NCI-H128 (cell line): ENCODE data around the gene PIK3R3.

Experiments
- DNase-seq: peaks from one replicate; lab custom pipeline; 2025; ENCODE audit not compliant: unreplicated experiment; lab: John Stamatoyannopoulos, UW

PIK3R3 gene

DNA sequence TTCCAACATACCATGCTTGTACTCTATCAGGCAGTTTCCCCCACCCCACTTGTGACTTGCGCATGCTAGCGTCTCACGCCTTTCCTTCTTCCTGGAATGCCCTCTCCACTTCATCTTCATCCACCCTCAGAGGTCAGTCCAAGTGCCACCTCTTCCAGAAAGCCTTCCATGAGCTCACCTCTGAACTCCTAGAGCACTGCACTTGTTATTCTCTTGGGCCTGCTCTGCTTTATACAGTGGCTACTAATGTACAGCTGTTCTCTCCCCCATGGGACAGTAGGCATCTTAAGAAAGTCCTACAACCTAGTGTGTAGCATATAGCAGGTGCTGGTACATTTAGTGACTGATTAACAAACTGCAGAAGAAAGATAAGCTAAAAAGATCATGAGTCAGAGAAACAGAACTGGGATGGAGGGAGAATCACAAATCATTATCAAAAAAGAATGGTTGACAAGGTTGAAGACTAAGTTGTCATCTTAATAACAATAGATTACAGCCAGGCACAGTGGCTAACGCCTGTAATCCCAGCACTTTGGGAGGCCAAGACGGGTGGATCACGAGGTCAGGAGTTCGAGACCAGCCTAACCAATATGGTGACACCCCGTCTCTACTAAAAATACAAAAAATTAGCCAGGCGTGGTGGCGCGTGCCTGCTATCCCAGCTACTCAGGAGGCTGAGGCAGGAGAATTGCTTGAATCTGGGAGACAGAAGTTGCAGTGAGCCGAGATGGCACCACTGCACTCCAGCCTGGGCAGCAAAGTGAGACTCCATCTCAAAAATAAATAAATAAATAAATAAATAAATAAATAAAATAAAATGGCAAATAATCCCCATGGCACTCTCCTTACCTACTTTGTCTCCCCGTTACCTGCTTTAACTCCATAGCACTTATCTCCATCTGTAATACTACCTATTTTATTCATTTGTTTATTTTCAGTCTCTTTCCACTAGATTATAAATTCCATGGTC is 26.2 kb upstream of the PIK3R3 start:
- DNase-seq = no peak

DNA sequence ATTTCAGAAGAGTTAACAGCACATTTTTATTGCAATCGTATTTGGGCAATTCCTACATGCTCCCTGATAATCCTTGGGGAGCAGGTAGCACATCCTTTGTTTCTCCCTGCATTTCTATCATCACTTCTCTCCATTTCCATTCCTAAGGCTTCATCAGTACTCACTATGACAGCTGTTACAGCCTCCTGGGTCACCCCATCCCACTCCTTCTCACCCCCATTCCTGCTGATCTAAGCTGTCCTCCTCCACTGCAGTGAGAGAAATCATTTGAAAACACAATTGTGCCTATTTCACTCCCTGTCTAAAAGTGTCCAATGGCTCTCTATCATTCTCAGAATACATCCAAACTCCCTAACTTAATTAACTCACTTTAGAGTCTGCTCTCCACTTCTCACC is 25.5 kb upstream of the PIK3R3 start:
- DNase-seq = no peak

DNA sequence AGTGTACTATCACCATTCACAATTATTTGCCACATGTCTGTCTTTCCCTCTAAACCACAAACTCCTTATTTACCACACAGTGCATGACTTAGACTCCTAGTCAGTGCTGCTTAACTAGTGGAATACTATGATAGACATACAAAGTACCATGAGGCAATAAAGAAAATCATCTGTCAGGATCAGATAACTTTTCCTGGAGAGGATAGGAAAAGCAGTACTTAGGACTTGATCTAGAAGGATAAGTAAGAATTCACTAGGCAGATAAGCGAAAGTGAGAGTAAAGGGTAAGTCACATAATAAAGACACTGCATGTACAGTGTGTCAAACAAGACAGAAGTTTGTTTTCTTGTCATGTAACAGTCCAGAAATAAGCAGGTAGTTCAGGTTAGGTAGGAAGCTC is 21.3 kb upstream of the PIK3R3 start:
- no peak for DNase-seq

DNA sequence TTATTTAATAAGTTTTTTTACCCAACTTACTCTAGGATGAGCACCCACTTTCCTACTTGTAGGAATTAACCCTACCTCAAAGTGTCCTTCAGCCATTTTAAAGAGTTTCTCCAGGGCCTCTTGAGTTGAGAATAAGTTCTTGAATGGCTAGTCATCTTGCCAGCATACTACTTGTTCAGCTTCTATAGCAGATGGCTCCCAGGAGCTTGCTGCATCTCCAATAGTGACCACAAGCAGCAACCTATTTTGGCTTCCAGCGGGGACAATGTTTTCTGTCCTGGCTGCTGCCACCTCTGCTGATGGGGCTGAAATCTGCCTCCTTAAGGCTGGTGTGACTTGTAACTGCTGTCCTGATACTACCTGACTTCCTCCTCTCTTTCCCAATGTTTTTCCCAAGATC is 20.8 kb upstream of the PIK3R3 start:
- no peak for DNase-seq

DNA sequence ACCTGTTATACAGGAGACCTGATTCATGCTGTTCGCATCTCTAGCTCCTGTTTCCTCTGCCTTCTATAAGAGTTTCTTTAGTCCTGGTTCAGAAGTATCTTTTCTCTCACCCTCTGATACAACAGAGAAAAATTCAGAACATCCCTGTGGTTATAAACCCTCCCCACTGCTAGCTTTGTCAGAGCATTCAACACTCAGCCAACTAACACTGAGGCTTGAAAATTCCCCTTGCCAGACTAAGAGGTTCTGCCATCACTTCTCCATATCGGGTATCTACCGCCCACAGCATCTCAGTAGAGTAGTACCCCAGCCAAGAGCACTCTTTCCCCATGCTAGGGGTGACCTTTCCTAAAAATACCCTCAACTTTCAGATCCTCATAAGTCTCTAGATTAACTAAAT is 19.6 kb upstream of the PIK3R3 start:
- no peak for DNase-seq

DNA sequence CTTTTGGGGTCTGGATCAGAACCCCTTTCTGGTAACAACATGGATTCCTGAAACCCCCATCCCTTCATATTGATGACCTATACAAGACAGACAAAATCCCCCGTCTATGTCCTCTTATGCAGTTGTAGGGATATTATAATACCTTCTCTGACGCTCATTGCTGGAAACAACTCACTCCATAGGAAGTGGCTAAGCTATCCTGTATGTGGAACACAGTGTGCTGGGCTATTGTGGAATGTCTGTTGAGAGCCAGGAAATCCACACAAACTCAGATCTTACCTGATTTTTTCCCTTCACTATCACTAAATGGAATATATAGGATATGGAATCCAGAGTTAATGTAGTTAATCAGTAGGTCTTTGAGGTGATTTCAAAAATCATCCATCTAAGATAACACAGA is 17.7 kb upstream of the PIK3R3 start:
- DNase-seq = no peak

DNA sequence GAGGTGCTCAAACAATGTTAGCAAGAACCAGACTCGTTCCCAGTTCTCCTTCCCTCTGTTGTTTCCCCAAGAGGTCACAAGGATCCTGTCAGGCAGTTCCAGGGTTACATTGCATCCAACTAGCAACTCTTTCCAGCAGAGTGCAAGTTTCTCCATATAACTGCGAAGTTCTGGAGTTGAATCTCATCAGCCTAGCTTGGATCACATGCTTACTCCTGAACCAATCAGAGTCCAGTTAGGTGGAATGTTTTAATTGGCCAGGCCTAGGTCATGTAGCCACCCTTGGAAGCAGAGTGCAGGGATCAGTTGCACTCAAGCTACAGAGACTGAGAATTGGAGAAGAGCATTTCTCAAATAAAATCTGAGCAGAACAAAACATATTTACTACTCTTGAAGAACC is 15.9 kb upstream of the PIK3R3 start:
- no peak for DNase-seq

DNA sequence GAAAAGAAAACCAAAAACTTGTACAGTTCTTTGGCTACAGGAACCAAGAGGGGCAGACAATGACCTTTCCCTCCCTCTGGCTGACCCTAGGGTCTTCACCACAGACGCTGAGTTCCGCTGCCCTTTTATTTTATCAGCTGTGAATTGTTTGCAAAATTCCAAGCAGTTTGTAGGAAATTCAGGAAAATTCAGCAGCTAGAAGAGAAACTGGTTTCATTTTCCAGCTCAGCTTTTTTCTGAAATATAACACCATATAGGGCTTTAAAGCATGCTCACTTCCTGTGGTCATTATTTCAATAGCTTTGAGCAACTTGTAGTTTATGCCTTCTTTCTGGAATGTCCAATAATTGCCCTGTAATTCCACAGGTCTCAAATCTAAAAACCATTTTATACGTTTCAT is 5.5 kb upstream of the PIK3R3 start:
- no peak for DNase-seq

DNA sequence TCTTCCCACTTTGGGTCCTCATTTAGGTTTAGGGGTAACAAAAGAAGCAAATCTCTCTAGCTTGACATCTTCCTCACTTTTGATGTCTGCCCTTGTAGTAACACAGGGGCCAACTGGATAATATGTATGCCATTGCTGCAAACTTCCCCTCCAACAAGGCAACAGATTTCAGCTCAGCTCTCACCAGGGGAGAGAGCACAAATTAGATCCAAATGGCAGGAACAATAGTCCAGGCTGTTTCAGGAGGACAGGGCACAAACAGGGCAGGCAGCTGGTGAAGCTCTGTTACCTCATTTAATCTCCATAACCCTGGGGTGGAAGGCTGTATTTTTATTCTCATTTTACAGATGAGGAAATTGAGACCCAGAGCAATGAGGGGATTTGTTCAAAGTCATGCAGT is 4.3 kb upstream of the PIK3R3 start:
- DNase-seq = no peak

DNA sequence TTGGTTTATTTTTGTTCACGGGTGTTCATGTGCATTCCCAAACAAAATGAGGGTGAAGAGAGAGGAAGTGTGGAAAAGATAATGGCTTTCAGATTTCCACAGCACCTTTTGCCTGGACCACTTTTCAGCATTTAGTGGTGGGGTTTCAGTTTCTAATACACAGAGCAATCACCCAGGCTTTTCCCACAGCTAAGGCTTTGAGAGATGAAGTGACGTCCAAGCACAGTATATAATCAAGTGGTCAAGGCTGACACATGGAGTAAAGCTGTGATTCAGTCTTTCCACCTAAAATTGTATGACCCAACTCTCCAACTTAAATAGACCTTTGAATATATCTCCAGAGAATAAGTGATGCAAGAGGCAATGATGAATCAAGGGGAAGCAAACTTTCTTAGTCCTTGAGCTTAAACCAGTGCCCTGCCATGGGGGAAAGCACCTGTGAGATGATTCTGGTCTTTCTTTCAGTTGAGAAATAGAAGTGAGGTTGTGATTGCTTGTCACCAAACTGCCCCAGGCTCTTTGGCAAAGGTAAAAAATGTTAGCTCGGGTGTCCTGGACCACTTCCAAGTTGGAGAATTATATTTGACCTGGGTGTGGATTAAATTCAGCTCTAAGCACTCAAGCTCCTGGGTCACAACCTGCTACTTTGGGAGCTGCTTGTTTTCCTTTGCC is 2.4 kb upstream of the PIK3R3 start:
- DNase-seq = peak; percentile 23

DNA sequence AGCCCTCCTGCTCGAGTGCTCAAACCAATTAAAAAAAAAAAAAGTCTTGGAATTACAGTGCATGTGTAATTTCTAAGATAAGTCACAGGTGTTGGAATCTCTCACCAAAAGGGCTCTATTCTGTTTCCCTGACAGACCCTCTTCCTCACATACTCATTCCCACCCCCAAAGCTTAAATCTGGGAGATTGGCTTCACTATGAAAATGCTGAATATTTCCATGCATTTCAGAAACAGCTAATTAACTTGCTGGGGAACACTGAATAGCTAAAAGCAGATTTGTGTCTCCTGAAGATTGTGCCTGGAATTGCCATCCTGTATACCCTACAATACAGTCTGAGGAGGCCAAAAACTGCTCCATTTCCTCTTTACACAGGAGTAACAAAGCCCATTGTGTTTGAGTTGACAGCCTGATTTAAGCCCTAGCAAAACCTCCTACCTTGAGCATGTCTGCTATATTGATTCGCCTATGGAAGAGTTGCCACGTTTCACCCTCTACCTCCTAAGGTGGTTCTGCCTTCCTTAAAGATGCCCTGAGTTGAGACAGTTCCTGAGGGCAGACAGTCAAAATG is 1.4 kb upstream of the PIK3R3 start:
- no peak for DNase-seq

DNA sequence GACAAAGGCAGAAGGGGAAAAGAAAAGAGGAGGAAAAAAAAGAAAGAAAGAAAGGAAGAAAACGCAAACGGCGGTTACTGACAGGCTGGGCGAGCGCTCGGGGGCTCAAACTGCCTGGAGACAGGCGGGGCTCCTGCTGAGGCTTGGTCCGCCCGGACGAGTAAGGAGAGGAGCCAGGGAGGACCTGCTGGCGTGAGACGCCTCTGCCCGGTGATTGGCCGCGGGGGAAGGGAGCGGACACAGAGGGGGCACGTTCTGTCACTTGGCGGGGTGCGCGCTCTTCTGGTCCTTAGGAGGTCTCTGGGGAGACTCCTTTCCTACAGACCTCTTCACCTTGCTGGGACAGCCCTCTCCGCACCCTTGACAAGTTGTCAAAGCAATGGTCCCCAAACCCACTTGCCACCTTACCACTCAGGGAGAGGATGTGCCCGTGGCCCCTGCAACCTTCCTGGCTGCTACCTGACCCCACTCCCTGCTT is 791 bp upstream of the PIK3R3 start:
- DNase-seq = peak; percentile 94

DNA sequence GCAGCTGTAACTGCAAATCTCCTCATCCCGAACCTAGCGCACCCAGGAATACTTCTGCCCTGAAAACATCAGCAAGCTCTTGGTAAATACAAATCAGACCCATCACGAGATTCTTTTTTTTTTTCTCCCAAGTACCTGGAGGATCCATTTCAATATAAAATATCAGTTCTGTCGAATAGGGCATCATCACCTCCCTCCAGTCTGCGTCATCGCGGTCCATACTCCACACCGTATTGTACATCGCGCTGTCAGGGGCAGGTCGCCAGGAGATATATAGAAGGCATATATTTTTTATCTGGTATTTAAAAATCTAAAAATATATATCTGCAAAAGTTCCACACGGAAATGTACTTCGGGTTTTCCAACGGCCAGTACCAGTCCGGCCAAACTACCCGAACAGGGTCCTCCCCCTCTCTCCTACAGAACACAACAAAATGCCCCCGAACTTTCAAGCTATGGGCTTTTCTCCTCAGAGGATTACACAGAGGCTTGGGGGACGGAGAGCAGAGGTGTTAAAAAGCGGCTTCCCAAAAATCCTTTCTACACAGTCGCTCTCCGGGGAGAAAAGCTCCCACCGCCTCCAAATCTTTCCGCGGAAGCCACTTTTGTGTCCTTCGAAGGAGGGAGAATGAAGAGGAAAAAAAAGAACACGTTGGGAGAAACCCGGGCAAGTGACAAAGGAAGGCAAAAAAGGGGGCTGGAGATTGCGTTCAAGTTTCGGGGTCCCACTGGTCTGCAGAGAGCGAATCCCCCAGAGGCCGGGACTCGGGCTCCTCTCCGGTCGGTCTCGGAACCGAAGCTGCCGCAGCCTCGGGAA is 509 bp downstream of the PIK3R3 start:
- DNase-seq = peak; percentile 54

DNA sequence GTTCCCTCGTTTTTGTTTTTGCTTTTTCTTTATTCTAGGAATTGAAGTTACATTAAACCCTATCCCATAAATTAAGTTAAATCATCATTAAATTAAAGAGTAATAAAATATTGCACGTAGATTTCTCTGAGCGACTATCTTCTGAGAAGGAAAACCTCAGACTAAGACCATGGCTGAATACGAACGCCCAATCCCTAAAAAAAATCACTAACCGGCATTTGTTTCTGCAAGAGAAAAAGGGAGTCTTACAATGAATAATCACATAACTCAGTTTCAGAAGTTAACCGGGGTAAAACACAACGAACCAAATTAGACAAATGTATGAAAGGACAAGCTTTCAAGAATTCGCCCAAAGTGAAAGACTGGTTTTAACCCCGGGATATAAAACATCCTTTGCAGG is 1.3 kb downstream of the PIK3R3 start:
- DNase-seq = no peak

DNA sequence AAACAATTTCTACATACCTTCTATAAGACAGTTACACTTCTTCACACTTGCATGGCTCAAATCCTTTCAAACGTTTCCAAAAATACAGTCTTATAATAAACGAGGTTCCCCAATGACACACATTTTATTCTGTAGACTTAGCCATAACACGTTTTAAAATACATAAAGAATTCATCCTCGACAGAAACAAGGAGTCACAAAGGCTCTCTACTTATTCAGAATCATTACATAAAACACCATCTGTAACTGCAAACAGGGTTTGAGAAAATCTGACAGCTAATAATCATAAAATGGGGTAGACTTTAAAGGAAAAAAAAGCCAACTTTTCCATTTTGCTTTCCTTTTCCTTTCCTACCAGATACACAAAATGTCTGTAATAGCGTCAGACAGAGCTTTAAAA is 1.8 kb downstream of the PIK3R3 start:
- DNase-seq = no peak

DNA sequence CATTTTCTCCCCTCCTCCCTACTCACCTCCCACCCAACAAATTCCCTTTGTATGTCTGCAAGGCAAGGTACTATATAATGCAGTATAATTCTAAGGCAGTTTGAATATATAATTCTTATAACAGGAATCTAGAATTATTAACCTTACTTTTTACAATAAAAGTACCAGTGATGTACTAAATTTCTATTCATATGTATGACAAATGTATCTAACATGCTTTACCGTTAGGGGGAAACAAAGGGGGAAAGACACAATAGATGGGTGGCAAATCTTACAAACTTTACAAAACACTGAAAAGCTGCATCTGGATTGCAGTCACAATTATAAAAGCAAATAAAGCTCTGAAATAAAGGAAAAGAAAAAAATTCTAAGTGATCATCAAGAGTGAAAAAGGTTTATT is 2.3 kb downstream of the PIK3R3 start:
- DNase-seq = no peak

DNA sequence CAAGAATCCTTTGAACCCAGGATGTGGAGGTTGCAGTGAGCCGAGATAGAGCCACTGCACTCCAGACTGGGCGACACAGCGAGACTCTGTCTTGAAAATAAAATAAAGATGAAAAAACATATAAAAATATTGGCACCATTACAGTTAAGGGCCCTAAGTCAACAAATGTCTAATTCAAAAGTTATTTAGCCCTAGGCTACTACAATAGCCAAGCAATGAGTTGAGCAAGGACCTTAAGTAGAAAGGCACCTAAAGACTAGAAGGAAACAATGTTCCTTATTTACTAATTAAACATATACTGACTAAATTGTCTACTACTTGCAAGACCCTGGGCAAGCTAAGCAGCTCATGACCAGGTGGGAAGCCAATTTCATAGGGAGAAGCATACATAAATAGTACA is 4.1 kb downstream of the PIK3R3 start:
- no peak for DNase-seq

DNA sequence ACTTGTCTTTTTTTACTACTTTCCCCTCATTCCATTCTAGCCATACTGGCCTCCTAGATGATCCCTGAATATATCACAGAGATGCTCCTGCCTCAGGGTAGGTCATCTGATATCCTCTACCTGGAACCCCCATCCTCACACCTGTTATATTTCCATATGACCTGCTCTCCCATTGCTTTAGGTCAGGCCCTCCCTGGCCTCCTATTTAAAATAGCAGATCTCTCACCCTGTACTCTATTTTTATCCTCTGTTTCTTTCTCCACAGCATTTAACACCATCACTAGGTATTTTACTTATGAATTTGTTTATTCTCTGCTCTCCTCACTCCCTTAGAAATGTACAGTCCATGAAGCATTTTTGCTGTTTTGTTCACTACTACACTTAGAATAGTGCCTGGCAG is 13.6 kb downstream of the PIK3R3 start:
- DNase-seq = no peak

DNA sequence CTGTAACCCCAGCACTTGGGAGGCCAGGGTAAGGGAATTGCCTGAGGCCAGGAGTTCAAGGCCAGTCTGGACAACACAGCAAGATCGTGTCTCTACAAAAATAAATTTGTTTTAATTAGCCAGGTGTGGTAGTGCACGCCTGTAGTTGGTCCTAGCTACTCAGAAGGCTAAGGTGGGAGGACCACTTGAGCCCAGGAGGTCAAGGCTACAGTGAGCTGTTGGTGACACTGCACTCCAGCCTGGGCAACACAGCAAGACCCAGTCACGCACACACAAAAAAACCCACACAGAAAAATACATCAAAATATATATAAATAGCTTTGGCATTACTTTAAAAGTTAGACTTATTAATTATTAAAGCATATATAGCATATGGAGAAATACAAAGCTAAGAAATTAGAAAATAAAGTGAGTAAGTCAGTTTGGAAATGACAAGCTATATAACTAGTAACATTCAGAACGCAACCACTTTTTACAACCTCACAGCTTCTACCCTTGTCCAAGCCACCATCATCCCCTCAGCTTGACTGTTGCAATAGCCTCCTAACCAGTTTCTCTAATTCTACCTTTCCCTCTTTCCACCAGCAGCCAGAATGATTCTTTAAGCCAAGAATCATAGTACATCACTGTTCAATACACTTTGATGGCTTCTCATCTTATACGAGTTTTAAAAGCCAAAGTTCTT is 14.5 kb downstream of the PIK3R3 start:
- DNase-seq = no peak

DNA sequence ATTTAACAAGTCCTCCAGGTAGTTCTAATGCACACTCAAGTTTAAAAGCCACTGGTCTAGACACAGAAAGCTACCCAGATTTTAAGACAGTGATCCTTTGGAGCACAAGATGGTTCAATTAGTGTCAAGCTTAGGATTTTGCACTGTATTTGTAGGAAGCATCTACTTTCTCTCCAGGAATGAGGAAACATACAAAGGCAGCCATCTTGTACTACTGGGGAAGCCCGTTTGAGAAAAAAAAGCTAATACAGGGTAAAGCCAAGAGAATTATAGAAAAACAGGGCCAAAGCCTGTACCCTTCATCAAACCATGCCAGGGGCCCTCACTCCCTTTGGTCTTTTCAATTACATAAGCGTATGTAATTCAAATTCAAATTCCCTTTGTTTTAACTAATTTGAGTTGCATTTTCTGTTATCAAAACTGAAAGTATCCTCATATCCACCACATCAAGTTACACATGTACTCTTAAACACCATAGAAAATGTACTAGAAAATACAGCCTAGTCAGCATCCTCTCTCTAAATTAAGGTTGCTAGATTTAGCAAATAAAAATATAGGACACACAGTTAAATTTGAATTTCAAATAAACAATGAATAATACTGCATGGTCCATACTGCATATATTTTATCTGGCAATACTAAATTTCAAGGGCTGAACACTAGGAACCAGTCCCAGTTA is 17.4 kb downstream of the PIK3R3 start:
- DNase-seq = no peak
